ENCODE measurements around the gene TUBGCP2.
A peak's percentile ranks its signal among the peaks of the same experiment; 100 is the strongest.

TUBGCP2 gene, protein sequence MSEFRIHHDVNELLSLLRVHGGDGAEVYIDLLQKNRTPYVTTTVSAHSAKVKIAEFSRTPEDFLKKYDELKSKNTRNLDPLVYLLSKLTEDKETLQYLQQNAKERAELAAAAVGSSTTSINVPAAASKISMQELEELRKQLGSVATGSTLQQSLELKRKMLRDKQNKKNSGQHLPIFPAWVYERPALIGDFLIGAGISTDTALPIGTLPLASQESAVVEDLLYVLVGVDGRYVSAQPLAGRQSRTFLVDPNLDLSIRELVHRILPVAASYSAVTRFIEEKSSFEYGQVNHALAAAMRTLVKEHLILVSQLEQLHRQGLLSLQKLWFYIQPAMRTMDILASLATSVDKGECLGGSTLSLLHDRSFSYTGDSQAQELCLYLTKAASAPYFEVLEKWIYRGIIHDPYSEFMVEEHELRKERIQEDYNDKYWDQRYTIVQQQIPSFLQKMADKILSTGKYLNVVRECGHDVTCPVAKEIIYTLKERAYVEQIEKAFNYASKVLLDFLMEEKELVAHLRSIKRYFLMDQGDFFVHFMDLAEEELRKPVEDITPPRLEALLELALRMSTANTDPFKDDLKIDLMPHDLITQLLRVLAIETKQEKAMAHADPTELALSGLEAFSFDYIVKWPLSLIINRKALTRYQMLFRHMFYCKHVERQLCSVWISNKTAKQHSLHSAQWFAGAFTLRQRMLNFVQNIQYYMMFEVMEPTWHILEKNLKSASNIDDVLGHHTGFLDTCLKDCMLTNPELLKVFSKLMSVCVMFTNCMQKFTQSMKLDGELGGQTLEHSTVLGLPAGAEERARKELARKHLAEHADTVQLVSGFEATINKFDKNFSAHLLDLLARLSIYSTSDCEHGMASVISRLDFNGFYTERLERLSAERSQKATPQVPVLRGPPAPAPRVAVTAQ

DNA sequence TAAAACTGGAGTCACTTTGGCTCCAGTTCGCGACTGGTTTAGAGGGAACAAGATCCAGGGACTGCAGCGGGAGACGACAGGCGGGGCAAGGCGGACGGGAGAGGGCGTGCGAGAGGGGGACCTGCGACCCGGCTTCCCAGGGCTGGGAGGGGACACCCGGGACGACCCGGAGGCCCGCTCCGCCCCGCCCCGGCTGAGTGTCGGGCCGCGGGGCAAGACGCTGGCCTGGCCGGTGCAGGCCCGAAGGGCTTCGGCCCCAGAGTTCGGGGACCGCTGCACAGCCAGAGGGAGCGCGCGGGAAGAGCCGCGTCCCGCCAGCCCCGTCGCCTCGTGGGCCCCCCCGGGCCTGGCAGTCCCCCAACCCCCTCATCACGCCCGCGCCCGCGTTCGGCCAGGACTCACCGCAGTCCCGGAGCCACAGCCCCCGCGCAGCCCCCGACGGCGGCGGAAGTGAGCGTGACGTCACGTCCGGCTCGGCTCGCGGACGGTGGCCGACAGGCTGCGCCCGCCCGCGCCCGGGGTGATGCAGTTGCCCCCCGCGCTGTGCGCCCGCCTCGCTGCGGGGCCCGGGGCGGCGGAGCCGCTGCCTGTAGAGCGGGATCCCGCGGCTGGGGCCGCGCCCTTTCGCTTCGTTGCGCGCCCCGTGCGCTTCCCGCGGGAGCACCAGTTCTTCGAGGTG, at the start of gene TUBGCP2, which contains the start of gene ZNF511:
TSS of gene TUBGCP2 (minus strand) at position 452 of the 679 bp plus-strand sequence. CDS start 5,931 bp downstream, outside the sequence.
TSS of gene ZNF511 (plus strand) at position 494 of the 679 bp plus-strand sequence. CDS start at position 524, 30 bp downstream.
- DNase-seq, result no peak

DNA sequence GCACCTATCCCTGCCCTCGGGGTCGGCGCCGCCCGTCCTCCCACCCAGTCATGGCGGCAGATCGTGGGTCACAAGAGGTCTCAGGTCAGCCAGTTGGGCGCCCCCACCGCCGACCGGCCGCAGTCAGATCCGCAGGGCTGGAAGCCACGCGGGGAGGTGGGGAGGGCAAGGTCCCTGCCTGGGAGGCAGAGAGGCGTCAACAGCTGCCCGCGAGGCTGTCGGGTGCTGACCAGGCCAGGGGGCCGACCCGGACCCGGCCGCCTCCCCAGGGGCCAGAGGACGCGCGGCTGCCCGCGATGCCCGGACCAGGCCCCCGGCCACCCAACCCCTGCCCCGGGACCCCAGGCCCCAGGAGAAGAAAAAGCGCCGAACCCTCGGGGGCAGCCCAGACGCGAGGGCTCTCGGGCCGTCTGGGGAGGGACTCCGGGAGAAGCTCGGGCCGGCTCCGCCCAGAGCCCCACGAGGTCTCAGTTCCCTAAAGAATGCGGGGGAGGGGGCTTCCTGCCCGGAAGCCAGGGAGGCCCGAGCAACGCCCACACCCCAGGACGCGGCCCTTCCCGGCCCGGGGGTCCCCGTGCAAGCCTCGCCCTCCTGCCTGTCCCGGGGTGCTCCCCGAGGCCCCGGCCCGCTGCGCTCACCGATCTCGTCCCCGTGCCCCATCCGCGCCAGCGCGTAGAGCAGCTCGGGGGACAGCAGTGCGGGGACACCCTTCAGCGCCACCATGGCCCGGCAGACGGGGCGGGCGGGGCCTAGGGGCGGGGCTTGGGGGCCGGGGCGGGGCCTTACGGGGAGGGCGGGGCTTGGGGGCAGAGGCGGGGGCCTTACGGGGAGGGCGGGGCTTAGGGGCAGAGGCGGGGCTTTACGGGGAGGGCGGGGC, 48.9 kb upstream of the TUBGCP2 start, which contains the start of gene FUOM:
TSS of gene FUOM (minus strand) at position 735 of the 877 bp plus-strand sequence. CDS start at position 723, 12 bp downstream.
- no peak for DNase-seq

DNA sequence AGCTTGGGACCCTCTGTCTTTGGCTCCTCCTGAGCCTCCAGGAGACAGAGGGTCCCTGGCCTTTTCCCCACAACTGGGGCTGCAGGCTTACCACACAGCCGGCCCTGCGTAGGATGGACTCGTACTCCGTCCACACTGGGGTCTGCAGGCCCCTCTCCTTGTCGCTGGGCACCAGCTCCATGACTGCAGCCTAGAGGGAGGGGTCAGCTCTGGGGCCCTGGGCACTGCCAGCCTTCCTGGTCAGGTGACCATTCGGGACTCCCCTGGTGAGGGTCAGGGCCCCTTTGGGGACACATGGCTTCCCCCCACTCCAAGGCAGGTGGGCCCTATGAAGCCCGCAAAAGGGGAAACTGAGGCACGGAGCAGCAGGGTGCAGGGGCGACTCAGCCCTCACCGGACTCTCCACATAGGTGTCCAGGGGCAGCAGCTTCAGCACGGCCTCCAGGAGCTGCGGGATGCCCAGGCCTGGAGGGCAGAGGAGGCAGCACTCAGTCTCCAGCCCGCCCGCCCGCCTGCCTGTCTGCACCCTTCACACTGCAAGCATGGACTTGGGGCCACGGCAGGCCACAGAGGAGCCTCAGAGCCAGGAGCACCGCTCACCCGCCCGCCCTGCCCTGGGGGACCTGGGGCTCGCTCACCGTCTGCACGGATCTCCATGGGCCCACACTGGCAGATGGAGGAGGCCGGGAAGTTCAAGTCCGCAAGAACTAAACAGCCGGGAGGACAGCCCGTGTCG, 48.0 kb upstream of the TUBGCP2 start:
- DNase-seq, result no peak

DNA sequence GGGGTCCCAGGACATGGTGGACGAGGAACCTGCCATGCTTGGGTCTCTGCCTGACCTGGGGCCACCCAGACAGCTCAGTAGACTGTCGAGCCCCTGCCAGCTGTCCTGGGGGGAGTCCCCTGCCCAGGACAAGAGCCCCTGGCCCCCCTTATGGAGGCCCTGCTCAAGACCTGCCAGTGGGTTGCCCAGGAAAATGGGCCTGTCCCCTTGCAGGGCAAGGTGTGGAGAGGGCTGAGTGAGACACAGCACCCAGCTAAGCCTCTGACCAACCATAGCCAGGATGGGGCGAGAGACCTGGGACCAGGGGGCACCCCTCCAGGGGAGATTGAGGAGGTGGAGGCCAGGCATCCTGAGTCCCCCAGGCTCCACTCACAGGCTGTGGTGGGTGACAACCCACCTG, 47.3 kb upstream of the TUBGCP2 start:
- DNase-seq, result no peak

DNA sequence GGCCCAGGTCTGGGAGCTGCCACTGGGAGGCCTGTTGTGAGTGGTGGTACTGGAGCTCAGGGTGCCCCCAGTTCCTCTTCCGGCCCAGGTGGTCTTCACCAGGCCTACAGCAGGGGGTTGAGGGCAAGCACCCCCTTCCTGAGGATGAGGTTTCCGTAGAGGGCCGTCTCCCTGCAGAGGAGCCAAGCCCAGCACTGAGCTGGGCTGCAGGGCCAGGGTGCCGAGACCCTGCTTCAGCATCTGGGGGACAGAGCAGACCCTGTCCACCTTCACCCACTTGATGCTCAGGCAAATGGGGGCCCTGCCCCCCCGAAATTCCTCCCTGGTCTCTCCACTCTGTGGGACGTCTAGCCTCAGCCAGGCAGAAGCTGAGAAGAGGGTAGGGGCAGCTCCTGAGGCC, 46.6 kb upstream of the TUBGCP2 start:
- no peak for DNase-seq

DNA sequence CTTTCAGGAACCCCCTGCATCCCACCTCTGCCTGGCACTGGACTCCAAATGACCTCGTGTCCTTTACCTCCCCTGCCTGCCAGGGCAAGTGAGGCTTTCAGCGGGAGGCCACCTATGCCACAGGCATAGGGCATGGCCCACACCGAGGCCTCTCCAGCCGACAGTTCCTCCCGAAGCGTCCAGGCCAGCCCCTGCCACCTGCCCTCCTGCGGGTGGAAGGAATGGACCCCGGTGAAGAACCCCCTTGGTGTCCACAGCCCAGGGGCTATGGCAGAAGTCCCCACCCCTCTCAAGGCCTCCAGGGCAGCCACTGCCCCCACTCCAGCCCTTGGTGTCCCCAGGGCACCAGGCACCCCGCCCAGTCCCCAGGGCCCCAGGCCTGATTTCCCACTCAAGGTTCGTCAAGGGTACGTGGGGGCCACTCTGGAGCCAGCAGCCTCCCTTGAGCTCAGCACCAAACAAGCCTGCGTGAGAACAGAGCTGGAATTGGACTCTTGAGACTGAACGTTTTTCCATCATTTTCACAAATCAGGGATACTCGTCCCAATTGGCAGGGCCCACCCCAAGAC, 46.1 kb upstream of the TUBGCP2 start:
- DNase-seq, result no peak

DNA sequence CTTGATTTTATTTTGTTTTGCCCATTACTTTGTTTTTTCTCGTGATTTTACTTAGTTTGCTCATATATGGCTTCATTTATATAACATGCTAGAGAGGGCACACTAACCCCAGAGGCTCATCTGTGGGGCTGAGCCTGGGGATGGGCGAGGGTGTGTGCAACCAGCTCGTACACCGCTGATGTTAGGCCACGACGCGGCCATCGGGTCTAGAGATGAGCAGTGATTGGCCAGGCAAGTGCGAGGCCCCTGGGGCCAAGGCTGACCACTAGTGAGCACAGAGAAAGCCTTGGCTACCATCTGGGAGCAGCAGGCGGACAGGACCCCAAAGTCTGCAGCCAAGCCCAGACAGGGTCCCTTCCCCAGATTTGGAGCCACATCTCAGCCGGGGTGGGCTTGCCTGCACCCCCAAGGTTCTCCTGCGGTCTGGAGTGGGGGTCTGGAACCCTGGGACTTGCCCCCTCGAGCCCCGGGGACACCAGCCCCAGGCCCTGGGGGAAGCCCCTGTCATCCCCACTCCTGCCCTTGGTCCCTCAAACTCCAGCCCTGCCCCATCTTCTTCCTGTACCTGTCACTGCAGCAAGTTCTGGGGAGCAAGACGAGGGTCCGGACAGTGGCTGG, 45.4 kb upstream of the TUBGCP2 start:
- DNase-seq, result no peak

DNA sequence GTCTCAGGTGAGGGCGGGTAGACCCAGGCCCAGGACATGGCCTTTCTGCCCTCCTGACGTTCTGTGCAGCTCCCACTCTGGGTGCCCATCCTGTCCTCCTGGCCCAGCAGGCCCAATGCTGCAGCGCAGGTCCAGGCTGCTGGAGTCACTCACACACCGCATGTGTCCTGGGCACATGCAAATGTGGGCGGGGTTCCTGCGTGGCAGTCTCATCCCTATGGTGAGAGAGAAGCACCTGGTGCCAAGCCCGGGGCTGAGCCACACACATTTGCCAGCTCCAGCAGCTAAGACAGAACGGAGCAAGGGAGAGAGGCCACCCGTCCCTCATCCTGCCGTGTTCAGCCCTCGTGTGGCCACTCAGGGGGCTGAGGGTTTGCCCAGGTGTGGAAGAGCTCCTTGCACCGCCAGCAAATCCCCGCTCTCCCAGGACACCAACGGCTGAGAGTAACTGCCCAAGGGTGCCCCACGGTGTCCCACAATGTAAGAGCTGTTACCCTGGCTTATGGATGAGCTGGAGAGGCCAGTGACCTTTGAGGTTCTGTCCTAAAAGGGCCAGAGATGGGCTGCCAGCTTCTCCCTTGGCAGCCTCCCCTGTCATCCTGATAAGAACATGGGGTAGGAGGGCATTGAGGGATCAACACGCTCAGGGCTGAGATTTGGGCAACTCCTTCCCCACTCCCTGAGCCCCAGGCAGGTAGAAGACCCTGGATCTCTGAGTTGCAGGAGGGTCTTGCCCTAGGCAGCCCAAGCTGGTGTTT, 44.7 kb upstream of the TUBGCP2 start:
- peak; percentile 19 for DNase-seq

DNA sequence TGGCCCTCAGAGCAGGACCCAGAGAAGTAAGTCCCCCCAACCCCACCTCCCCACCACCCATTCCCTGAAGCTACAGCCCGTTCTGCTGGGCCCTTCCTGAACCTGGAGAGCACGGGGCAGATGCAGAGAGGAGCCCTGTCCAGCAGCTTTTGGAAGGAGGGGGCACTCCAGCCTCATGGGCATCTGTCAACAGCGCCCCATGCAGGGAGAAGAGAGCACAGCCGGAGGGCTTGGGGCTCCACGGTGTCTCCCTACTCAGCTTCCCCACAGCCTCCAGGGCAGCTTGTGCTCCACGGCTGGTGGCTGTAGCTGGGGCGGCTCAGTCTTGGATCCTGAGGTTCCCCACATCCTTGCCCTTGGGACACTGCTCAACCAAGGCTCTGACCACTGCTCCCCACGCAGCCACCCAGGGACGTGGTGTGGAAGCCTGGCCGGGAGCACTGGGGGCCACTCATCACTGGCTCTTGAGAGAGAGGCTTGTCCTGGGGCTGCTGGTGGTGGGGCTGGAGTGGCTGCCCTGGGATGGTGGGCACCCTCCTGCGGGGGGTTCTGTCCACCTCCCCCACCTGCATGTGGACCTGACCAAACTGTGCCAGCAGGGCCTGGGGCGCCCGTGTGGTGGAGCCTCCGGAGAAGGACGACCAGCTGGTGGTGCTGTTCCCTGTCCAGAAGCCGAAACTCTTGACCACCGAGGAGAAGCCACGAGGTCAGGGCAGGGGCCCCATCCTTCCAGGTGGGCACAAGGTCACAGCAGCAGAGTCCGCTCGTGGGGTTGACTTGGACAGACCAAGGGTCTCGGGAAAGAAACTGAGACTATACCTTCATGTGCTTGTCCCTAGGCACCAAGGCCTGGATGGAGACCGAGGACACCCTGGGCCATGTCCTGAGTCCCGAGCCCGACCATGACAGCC, 43.0 kb upstream of the TUBGCP2 start:
- no peak for DNase-seq

DNA sequence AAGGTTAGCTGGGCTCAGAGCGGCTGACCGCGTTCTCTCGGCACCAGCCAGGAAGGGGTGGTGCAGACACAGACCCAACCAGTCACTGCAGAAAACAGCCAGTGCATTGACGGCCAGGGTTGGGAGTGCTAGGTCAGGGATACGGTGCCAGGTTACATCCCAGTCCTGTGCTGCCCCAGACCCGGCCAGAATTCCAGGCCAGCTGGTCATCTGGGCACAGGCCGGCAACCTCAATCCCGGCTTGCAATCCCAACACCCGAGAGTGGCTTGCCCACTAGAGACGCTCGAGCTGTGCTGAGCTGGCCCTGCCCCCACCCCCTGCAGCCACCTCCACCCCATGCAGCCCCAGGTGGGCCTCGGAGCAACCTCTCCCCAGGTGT, 42.3 kb upstream of the TUBGCP2 start:
- DNase-seq, result no peak

DNA sequence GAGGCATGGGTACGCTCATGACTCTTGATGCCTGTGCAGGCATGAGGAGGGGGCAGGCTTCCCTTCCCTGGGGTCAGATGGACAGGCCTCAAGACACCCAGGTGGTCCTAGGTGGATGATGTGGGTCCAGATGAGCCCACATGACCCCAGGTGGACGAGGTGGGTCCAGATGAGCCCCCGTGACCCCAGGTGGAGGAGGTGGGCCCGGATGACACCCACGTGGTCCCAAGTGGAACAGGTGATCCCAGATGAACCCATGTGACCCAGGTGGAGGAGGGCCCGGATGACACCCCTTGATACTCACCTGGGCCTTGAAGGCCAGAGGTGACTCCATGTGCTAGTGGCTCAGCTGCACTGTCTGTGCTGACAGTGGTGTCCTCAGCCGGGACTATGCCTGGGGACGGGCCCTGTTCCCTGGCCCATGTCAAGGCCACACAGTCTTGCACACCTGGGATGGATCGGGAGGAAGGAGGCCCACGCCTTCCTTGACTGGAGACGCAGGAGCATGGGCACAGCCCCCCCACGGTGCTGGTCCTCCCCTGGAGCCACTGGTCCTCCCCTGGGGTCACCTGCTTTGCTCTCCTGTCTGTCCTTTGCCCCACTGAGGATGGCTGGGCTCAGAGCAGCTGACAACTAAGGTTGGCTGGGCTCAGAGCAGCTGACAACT, 41.7 kb upstream of the TUBGCP2 start:
- DNase-seq, result no peak

DNA sequence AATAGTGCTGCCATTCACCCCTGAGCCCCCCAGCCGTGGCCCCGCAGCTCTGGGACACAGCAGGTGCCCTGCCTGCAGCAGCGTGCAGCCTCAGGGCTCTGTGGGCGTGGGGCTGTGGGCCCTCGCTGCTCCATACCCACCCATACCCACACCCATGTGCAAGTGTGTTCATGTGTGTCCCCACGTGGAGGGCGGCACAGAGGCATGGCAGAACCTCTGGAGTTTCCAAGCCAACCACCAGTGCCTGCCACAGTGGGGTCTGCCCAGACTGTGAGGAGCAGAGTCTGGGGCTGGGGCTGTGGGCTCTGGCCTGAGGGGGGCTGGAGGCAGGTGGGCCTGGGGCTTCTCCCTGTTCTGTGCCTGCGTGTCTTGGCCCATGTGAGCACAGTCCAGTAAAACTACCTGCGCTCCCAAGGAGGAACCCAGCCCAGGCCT, 40.9 kb upstream of the TUBGCP2 start:
- DNase-seq, result no peak

DNA sequence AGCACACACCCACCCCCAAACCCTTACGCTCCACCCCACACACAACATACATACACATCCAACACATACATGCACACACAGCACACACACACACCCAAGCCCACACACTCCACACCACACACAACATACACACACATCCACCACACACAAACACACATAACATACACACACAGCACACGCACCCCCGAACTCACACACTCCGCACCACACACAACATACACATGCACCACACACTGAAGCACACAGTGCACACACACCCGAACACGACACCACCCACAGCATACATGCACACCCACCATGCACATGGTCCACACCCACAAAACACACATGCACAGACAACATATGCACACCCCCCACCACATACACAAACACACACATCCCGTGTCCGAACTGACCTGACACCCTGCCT, 40.5 kb upstream of the TUBGCP2 start:
- no peak for DNase-seq

DNA sequence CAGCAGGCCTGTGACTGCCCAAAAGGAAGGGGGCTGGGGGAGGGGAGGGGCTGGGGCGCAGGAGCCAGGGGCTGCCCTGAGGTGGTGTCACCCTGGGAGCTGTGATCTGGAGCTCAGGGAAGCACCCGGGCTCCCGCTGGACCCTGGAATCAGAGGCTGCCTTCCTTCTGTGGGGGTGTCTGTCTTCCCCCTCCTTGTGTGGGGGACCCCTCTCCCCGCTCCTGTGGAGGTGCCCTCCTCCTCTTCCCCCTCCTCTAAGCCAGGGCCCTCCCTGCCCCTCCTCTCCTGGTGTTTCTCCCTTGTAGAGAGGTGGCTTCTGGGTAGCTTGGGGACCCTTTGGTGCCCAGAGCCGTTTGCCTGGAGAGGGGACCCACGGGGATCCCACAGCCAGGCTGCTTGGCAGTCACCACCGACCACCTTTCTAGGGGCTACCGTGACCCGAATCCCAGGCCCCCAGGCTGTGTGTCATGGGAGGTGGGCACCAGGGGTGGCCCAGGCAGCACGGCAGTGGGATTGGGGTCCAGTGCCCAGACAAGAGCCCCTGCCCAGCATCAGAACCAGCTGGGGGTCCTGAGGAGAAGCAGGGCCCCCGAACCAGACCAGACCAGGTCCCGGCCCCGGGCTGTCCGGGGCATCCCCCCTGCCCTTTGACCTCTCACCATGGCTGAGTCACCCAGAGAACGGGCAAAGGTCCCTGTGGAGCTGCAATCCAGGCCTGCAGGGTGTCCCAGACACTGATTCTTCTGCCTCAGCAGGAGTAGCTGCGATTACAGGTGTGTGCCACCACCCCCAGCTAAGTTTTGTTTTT, 39.2 kb upstream of the TUBGCP2 start:
- no peak for DNase-seq

DNA sequence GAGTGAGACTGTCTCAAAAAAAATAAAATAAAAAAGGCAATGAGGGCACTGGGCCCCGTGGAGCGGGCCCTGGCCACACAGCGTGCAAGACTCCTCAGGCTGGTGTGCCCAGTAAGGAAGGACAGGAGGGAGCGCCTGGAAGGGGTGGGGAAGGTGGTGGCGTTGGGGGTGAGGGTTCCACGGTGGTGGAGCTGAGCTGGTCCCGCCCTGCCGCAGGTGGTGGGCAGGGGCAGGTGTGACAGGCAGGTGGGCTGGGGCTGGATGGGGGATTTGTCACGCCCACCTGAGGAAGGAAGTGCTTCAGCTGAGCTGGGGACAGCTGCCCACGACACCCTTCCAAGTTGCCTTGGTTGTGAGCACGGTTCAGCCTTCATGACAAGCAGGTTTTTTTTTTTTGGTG, 37.7 kb upstream of the TUBGCP2 start:
- no peak for DNase-seq

DNA sequence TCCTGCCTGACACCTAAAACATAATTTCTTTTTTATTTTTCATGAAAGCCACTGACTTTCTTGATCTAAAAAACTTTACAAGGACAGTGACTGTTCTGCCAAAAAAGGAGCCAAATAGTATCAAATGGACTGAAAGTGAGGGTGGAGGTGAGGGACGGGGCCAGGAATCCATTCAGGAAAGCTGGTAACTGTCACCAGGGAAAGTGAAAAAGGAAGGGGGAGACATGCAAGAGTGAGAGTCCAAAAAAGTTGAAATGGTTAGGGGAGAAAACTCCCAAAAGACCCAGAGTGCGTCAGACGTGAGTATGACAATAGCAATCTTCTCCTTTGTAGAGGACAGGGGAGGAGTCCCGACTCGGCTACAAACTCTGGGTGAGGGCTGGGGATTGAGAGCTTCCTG, 35.6 kb upstream of the TUBGCP2 start:
- DNase-seq, result no peak

DNA sequence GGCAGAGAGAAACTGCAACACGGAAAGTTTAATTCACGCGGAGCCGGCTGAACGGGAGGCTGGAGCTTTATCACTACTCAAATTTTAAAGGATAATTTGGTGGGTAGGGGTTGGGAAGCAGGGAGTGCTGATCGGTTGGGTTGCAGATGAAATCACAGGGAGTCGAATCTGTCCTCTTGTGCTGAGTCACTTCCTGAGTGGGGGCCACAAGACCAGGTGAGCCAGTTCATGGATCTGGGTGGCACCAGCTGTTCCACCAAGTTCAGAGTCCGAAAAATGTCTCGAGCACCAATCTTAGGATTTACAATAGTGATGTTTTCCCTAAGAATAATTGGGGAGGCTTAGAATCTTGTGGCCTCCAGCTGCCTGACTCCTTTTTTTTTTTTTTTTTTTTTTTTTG, 34.9 kb upstream of the TUBGCP2 start:
- no peak for DNase-seq

All from NCI-H526 treated with DMSO at 0.1 percent for 48 hours (cell line).